DOHH2 (cell line): ENCODE data around the gene RPS27A.

Experiments
- H3F3A ChIP-seq: fragments of 200-600 bp; sonication (generic), shearing (Covaris generic); 2 replicates; pipeline ENCODE4 v1.6.0; 2016; ENCODE audit warnings: antibody characterized with exemption, mild to moderate bottlenecking; ENCODE audit not compliant: control insufficient read depth, insufficient read depth
- H3K27ac ChIP-seq: fragments of 200-600 bp; sonication (generic); 2 replicates; pipeline ENCODE4 v1.5.1; 2014; ENCODE audit warnings: low read depth, mild to moderate bottlenecking, low read length, moderate library complexity
- H3K27me3 ChIP-seq: fragments of 200-600 bp; sonication (generic); 2 replicates; pipeline ENCODE4 v1.6.1; 2014; ENCODE audit warnings: mild to moderate bottlenecking, low read length, mixed read lengths; ENCODE audit not compliant: control insufficient read depth
- H3K36me3 ChIP-seq: fragments of 200-600 bp; sonication (generic); 2 replicates; pipeline ENCODE4 v1.6.1; 2014; ENCODE audit warnings: mild to moderate bottlenecking, low read length, moderate library complexity, mixed read lengths; ENCODE audit not compliant: control insufficient read depth
- H3K4me1 ChIP-seq: fragments of 200-600 bp; sonication (generic); 2 replicates; pipeline ENCODE4 v1.6.1; 2014; ENCODE audit warnings: mild to moderate bottlenecking, low read length, mixed read lengths; ENCODE audit not compliant: control insufficient read depth
- H3K4me2 ChIP-seq: fragments of 200-600 bp; sonication (generic); 2 replicates; pipeline ENCODE4 v1.6.0; 2014; ENCODE audit warnings: mild to moderate bottlenecking, low read length, moderate library complexity
- H3K4me3 ChIP-seq: fragments of 200-600 bp; sonication (generic); 2 replicates; pipeline ENCODE4 v1.5.1; 2014; ENCODE audit warnings: mild to moderate bottlenecking, low read length, mixed read lengths
- H3K79me2 ChIP-seq: fragments of 200-600 bp; sonication (generic); 2 replicates; pipeline ENCODE4 v1.6.1; 2014; ENCODE audit warnings: mild to moderate bottlenecking, low read length, mixed read lengths; ENCODE audit not compliant: control insufficient read depth
- H3K9me2 ChIP-seq: fragments of 200-600 bp; sonication (generic); replicated peaks from 2 replicates; pipeline ENCODE4 v1.6.1; 2014; ENCODE audit warnings: mild to moderate bottlenecking, low read length, mixed read lengths; ENCODE audit not compliant: control insufficient read depth
- H3K9me3 ChIP-seq: fragments of 200-600 bp; sonication (generic); 2 replicates; pipeline ENCODE4 v1.6.1; 2014; ENCODE audit warnings: antibody characterized with exemption, low read length, mixed read lengths; ENCODE audit not compliant: control insufficient read depth, insufficient read depth
- H4K20me1 ChIP-seq: fragments of 200-600 bp; sonication (generic); 2 replicates; pipeline ENCODE4 v1.6.0; 2014; ENCODE audit warnings: low read depth, mild to moderate bottlenecking, antibody characterized with exemption, low read length, moderate library complexity; ENCODE audit not compliant: control insufficient read depth, insufficient read depth
- EZH2phosphoT487 ChIP-seq: fragments of 200-600 bp; sonication (generic); IDR thresholded peaks from 2 replicates; pipeline ENCODE4 v1.6.1; 2017; ENCODE audit warnings: borderline replicate concordance, mild to moderate bottlenecking, antibody characterized with exemption, low read length, moderate library complexity, mixed read lengths
- TF ChIP-seq, protein P1 (sequence below): fragments of 200-600 bp; sonication (generic); IDR thresholded peaks from one replicate; pipeline ENCODE4 v1.5.1; 2014; ENCODE audit warnings: antibody characterized with exemption, mild to moderate bottlenecking, low read depth, low read length; ENCODE audit not compliant: poor library complexity, severe bottlenecking

RPS27A gene

DNA sequence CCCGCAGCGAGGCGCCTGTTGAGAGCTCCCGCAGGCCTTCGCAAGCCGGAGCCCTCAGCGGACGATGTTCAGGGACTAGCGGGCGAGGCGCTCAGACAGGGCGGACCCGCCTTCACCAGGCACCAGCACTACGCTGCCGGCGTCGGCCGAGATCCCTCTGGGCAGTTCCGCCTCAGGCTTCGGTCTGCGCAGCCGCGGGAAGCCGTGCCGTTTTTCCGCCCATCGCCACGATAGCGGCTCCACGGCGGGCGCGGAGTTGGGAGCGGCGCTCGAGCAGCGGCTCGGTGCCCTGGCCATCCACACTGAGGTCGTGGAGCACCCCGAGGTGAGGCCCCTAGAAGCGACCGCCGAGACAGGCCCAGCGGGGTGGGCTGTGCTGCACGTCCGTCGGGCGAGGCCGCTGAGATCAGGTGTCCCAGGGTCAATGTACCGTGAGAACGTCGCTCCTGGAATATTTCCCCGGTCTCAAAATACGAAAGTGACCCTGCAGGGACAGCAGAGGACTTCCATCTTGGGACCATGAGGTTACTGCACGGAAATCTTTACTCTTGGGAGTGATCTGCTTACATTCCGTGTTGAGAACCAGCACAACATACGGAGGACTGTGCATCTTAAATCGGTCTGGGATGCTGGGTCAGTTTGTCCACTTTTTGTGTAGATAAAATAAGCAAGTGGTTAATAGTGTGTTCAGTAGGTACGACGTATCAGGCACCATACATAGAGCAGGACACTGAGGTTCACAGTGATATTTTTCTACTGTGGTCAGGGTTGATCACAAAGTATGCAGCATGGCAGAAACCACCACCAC lies 49.8 kb downstream of the RPS27A start:
- peak overlapping the region; percentile 78 for H3K4me3 ChIP-seq
- peak overlapping the region; percentile 71 for H3K4me2 ChIP-seq

DNA sequence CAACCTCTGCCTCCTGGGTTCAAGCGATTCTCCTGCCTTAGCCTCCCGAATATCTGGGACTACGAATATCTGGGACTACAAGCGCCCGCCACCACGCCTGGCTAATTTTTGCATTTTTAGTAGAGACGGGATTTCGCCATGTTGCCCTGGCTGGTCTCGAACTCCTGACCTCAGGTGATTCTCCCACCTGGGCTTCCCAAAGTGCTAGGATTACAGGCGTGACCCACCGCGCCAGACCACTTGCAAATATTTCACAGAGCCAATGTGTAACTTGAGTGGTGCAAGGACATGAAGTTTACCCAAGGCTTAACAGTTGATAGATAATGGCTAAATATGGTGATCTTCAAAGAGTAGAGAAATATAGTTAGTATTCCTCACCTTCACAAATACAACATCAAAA lies 50.6 kb downstream of the RPS27A start:
- peaks cover 6% of the 10 kb centered on the region; the same call in 1 of the 2 replicates for H3K36me3 ChIP-seq
- H3K79me2 ChIP-seq: peaks cover 5% of the 10 kb centered on the region; the same call in 1 of the 2 replicates
- H3K27ac ChIP-seq: no peak overlapping the region
- H3K4me3 ChIP-seq: peak overlapping the region; percentile 78
- no peaks in the 10 kb centered on the region for H3K27me3 ChIP-seq
- H3F3A ChIP-seq: peaks cover 11% of the 10 kb centered on the region
- no peaks in the 10 kb centered on the region for H3K9me3 ChIP-seq
- H3K4me2 ChIP-seq: peak overlapping the region; percentile 71
- no peaks in the 10 kb centered on the region for H3K9me2 ChIP-seq
- H3K4me1 ChIP-seq: peaks cover 18% of the 10 kb centered on the region
- no peaks in the 10 kb centered on the region for H4K20me1 ChIP-seq
- TF ChIP-seq, protein P1, sequence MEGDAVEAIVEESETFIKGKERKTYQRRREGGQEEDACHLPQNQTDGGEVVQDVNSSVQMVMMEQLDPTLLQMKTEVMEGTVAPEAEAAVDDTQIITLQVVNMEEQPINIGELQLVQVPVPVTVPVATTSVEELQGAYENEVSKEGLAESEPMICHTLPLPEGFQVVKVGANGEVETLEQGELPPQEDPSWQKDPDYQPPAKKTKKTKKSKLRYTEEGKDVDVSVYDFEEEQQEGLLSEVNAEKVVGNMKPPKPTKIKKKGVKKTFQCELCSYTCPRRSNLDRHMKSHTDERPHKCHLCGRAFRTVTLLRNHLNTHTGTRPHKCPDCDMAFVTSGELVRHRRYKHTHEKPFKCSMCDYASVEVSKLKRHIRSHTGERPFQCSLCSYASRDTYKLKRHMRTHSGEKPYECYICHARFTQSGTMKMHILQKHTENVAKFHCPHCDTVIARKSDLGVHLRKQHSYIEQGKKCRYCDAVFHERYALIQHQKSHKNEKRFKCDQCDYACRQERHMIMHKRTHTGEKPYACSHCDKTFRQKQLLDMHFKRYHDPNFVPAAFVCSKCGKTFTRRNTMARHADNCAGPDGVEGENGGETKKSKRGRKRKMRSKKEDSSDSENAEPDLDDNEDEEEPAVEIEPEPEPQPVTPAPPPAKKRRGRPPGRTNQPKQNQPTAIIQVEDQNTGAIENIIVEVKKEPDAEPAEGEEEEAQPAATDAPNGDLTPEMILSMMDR: no peak
- no peak for TF ChIP-seq EZH2phosphoT487

More for the DNA sequence above, 49.8 kb downstream of the RPS27A start:
- no peak for TF ChIP-seq EZH2phosphoT487
- TF ChIP-seq, protein P1: no peak
- Histone ChIP-seq H4K20me1 (no peaks in the 10 kb centered on the region), H3K79me2 (peaks cover 5% of the 10 kb centered on the region; the same call in 1 of the 2 replicates), H3K36me3 (peaks cover 4% of the 10 kb centered on the region; the same call in 1 of the 2 replicates), H3K4me1 (peaks cover 22% of the 10 kb centered on the region), H3K27me3 (no peaks in the 10 kb centered on the region), H3K9me3 (no peaks in the 10 kb centered on the region), H3K27ac (peak overlapping the region; percentile 12; the same call in 1 of the 2 replicates), H3K9me2 (no peaks in the 10 kb centered on the region), H3F3A (peaks cover 14% of the 10 kb centered on the region)
